SK-N-SH (cell line): ENCODE measurements around the gene TMEM106B. TPM values are rescaled to one million over a fixed set of nuclear protein-coding genes. Genes with fewer than 3 reads are reported as not detected.

Experiments
- CTCF ChIA-PET: fragments of 300-600, 350-600 bp; formaldehyde crosslinking; extraction: SDS; loops from one replicate; lab custom pipeline; 2021; lab: Yijun Ruan, JAX
- POLR2A ChIA-PET: fragments of 350-600 bp; sonication (Branson Sonifier 250); formaldehyde crosslinking; extraction: SDS; loops from one replicate; lab custom pipeline; 2020; ENCODE audit warnings: antibody characterized with exemption, inconsistent platforms; lab: Yijun Ruan, JAX
- DNase-seq: peaks from one replicate; pipeline ENCODE4 v3.0.0; 2012
- H2AFZ ChIP-seq: fragments of 200-600 bp; sonication (generic); 2 replicates; pipeline ENCODE4 v1.8.1; 2016; ENCODE audit warnings: antibody characterized with exemption, mild to moderate bottlenecking, low read depth
- H3F3A ChIP-seq: fragments of 200-600 bp; sonication (generic); replicated peaks from 2 replicates; pipeline ENCODE3; 2016; ENCODE audit warnings: antibody characterized with exemption, mild to moderate bottlenecking; ENCODE audit not compliant: insufficient read depth
- H3K27ac ChIP-seq, 2 experiments: fragments of 200-500 bp in 1 of 2; fragments of 200-600 bp in 1 of 2; sonication (Bioruptor generic) in 1 of 2; sonication (generic), shearing (Covaris generic) in 1 of 2; 2 replicates each; pipeline versions ENCODE4 v1.5.1 to v1.6.1; 2014 to 2016; ENCODE audit warnings: low read depth in 2 of 2, inconsistent platforms in 1 of 2, low read length in 1 of 2, mild to moderate bottlenecking in 1 of 2, mixed read lengths in 1 of 2
- H3K27me3 ChIP-seq: fragments of 200-600 bp; sonication (generic), shearing (Covaris generic); 2 replicates; pipeline ENCODE4 v1.6.1; 2016; ENCODE audit warnings: mixed run types; ENCODE audit not compliant: insufficient read depth
- H3K36me3 ChIP-seq, 2 experiments: fragments of 200-500 bp in 1 of 2; fragments of 200-600 bp in 1 of 2; sonication (Bioruptor generic) in 1 of 2; sonication (generic) in 1 of 2; replicated peaks in 1 of 2; 2 replicates each; pipeline versions ENCODE3 to v1.5.1; 2014 to 2016; ENCODE audit warnings: low read length in 1 of 2, mild to moderate bottlenecking in 1 of 2; ENCODE audit not compliant: insufficient read depth in 2 of 2, control insufficient read depth in 1 of 2
- H3K4me1 ChIP-seq, 2 experiments: fragments of 200-500 bp in 1 of 2; fragments of 200-600 bp in 1 of 2; sonication (Bioruptor generic) in 1 of 2; sonication (generic), shearing (Covaris generic) in 1 of 2; 2 replicates each; pipeline versions ENCODE4 v1.5.1 to v1.6.1; 2014 to 2016; ENCODE audit warnings: low read depth in 1 of 2, low read length in 1 of 2, mixed run types in 1 of 2; ENCODE audit not compliant: insufficient read depth in 2 of 2, control insufficient read depth in 1 of 2
- H3K4me2 ChIP-seq: fragments of 200-600 bp; sonication (generic), shearing (Covaris generic); 2 replicates; pipeline ENCODE4 v1.6.1; 2017; ENCODE audit warnings: mixed run types
- H3K4me3 ChIP-seq, 2 experiments: fragments of 200-500 bp in 1 of 2; fragments of 200-600 bp in 1 of 2; sonication (Bioruptor generic) in 1 of 2; sonication (generic), shearing (Covaris generic) in 1 of 2; 2 replicates each; pipeline versions ENCODE4 v1.5.1 to v1.8.1; 2014 to 2016; ENCODE audit warnings: low read depth in 2 of 2, inconsistent platforms in 1 of 2, low read length in 1 of 2, mild to moderate bottlenecking in 1 of 2, mixed read lengths in 1 of 2, moderate library complexity in 1 of 2
- H3K79me2 ChIP-seq: fragments of 200-600 bp; sonication (generic); 2 replicates; pipeline ENCODE4 v1.8.1; 2017; ENCODE audit warnings: mild to moderate bottlenecking; ENCODE audit not compliant: insufficient read depth
- H3K9ac ChIP-seq: fragments of 200-600 bp; sonication (generic); 2 replicates; pipeline ENCODE4 v1.6.1; 2017; ENCODE audit warnings: mixed run types
- H3K9me2 ChIP-seq: fragments of 200-600 bp; sonication (generic); 2 replicates; pipeline ENCODE4 v1.6.1; 2017; ENCODE audit warnings: mixed run types
- H3K9me3 ChIP-seq: fragments of 200-600 bp; sonication (generic); 2 replicates; pipeline ENCODE4 v1.6.1; 2017; ENCODE audit warnings: mixed run types, mild to moderate bottlenecking, moderate library complexity
- H4K20me1 ChIP-seq: fragments of 200-600 bp; sonication (generic); 2 replicates; pipeline ENCODE4 v1.6.1; 2017; ENCODE audit warnings: mild to moderate bottlenecking, mixed run types; ENCODE audit not compliant: insufficient read depth
- CTCF ChIP-seq: fragments of 200-600 bp; sonication (generic); IDR thresholded peaks from 2 replicates; pipeline ENCODE4 v1.6.1; 2017; ENCODE audit warnings: antibody characterized with exemption, mild to moderate bottlenecking, moderate library complexity
- ELF1 ChIP-seq: IDR thresholded peaks from 2 replicates; pipeline ENCODE4 v1.4.0; 2012
- EZH2phosphoT487 ChIP-seq: fragments of 200-600 bp; sonication (generic); IDR thresholded peaks from 2 replicates; pipeline ENCODE4 v1.6.1; 2017; ENCODE audit warnings: low read depth, mixed run types, mild to moderate bottlenecking, antibody characterized with exemption, moderate library complexity, borderline replicate concordance
- FOXJ3 ChIP-seq: sonication (generic); formaldehyde crosslinking; IDR thresholded peaks from 2 replicates; pipeline ENCODE4 v1.5.1; 2020; ENCODE audit warnings: mild to moderate bottlenecking, missing genetic modification reagents
- JUND ChIP-seq: IDR thresholded peaks from 2 replicates; pipeline ENCODE4 v1.4.0; 2012
- NFIC ChIP-seq: IDR thresholded peaks from 2 replicates; pipeline ENCODE4 v1.4.0; 2012; ENCODE audit warnings: borderline replicate concordance
- NRF1 ChIP-seq: IDR thresholded peaks from 2 replicates; pipeline ENCODE4 v1.6.1; 2012; ENCODE audit warnings: low read depth, mild to moderate bottlenecking, low read length
- PBX3 ChIP-seq: IDR thresholded peaks from 2 replicates; pipeline ENCODE4; 2012
- POLR2AphosphoS5 ChIP-seq: IDR thresholded peaks from 2 replicates; pipeline ENCODE4 v1.6.1; 2012; ENCODE audit warnings: low read depth, low read length
- RAD21 ChIP-seq: IDR thresholded peaks from 2 replicates; pipeline ENCODE4 v1.6.1; 2012; ENCODE audit warnings: mild to moderate bottlenecking, low read length
- RFX5 ChIP-seq: IDR thresholded peaks from 2 replicates; pipeline ENCODE4 v1.6.1; 2012; ENCODE audit warnings: mild to moderate bottlenecking, improper control_type of control experiment, low read length
- TAF1 ChIP-seq: IDR thresholded peaks from 2 replicates; pipeline ENCODE4 v1.6.1; 2012; ENCODE audit warnings: low read depth, mild to moderate bottlenecking, low read length, moderate library complexity, borderline replicate concordance
- TCF12 ChIP-seq: IDR thresholded peaks from 2 replicates; pipeline ENCODE4 v1.4.0; 2012
- TEAD4 ChIP-seq: IDR thresholded peaks from 2 replicates; pipeline ENCODE4 v1.4.0; 2012; ENCODE audit warnings: mild to moderate bottlenecking, borderline replicate concordance; ENCODE audit not compliant: insufficient read depth
- USF1 ChIP-seq: IDR thresholded peaks from 2 replicates; pipeline ENCODE4 v1.4.0; 2012; ENCODE audit warnings: low read depth, borderline replicate concordance
- USF2 ChIP-seq: fragments of 150-350 bp; IDR thresholded peaks from 2 replicates; pipeline ENCODE4 v1.6.1; 2017; ENCODE audit warnings: antibody characterized with exemption, low read length, low read depth, borderline replicate concordance
- YY1 ChIP-seq: IDR thresholded peaks from 2 replicates; pipeline ENCODE4 v1.4.0; 2012; ENCODE audit warnings: low read depth, mild to moderate bottlenecking
- WGBS: methylation state at CpG from one replicate; pipeline ENCODE4 v1.1.6; 2017; ENCODE audit warnings: low lambda C conversion rate; 5-methylcytosine and 5-hydroxymethylcytosine counted together
- polyA plus RNA-seq, 3 experiments: library from polyadenylated mRNA; depleted of rRNA; stranded (reverse); fragments of >200 nt; gene quantifications; 2 replicates each; pipeline ENCODE4 v1.2.3, GENCODE V29; 2012
- TF ChIP-seq, protein P1 (sequence below): IDR thresholded peaks from 2 replicates; pipeline ENCODE4 v1.6.1; 2012; ENCODE audit warnings: mild to moderate bottlenecking, low read depth, low read length, moderate library complexity
- TF ChIP-seq, protein P2 (sequence below): IDR thresholded peaks from 2 replicates; pipeline ENCODE4 v1.4.0; 2012; ENCODE audit warnings: low read depth, borderline replicate concordance

The TMEM106B gene
- polyA plus RNA-seq, 1 of the 3 experiments (the other 2 are of a cell fraction): 20.4 TPM

DNA sequence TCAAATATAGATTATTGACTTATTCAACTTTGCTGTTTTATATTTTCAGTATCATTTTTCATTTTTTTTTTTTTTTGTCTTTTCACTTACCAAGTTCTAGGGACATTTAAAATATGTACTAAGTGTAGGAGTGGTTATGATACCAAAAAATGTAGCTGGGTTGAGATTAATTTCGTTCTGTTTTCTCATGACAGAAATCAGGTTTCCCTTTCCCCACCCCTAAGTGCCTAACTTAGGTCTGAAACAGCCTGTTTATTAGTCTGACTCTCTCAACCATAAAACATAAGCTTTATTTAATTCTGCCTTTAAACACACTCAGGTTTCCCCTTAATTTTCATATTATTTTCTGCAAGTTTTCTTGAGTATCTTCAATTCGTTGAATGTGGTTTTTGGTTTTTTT is 22.1 kb downstream of the TMEM106B start:
- no peaks in the 10 kb centered on the region for H4K20me1 ChIP-seq
- 97% methylated on average over 2 of the region's 2 CpGs for WGBS
- peaks cover 65 to 81% of the 10 kb centered on the region in 2 experiments for H3K36me3 ChIP-seq
- H3K27me3 ChIP-seq: no peaks in the 10 kb centered on the region
- no peak overlapping the region for H3K9ac ChIP-seq
- ChIA-PET CTCF (interaction anchor here (2.0 kb wide), 2 partner anchors 11 to 16 kb away, joined by 6 to 9 read pairs; no protein-coding TSS in a partner anchor), POLR2A (no interaction called here)
- H3K9me3 ChIP-seq: no peaks in the 10 kb centered on the region
- no peak for TF ChIP-seq RAD21
- no peak for TF ChIP-seq USF2
- TF ChIP-seq, protein P1, sequence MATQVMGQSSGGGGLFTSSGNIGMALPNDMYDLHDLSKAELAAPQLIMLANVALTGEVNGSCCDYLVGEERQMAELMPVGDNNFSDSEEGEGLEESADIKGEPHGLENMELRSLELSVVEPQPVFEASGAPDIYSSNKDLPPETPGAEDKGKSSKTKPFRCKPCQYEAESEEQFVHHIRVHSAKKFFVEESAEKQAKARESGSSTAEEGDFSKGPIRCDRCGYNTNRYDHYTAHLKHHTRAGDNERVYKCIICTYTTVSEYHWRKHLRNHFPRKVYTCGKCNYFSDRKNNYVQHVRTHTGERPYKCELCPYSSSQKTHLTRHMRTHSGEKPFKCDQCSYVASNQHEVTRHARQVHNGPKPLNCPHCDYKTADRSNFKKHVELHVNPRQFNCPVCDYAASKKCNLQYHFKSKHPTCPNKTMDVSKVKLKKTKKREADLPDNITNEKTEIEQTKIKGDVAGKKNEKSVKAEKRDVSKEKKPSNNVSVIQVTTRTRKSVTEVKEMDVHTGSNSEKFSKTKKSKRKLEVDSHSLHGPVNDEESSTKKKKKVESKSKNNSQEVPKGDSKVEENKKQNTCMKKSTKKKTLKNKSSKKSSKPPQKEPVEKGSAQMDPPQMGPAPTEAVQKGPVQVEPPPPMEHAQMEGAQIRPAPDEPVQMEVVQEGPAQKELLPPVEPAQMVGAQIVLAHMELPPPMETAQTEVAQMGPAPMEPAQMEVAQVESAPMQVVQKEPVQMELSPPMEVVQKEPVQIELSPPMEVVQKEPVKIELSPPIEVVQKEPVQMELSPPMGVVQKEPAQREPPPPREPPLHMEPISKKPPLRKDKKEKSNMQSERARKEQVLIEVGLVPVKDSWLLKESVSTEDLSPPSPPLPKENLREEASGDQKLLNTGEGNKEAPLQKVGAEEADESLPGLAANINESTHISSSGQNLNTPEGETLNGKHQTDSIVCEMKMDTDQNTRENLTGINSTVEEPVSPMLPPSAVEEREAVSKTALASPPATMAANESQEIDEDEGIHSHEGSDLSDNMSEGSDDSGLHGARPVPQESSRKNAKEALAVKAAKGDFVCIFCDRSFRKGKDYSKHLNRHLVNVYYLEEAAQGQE: no peak
- no peak for TF ChIP-seq NFIC
- no peak for TF ChIP-seq YY1
- no peak for TF ChIP-seq FOXJ3
- no peak for TF ChIP-seq NRF1
- no peak for TF ChIP-seq PBX3
- TF ChIP-seq EZH2phosphoT487: no peak
- TF ChIP-seq JUND: no peak
- TF ChIP-seq RFX5: no peak
- no peak overlapping the region for H3K4me2 ChIP-seq
- H3K9me2 ChIP-seq: no peaks in the 10 kb centered on the region
- no peaks in the 10 kb centered on the region; a peak in 1 of 4 replicates for H3K4me1 ChIP-seq
- H3K4me3 ChIP-seq: no peak overlapping the region
- H3K27ac ChIP-seq: no peak overlapping the region
- H2AFZ ChIP-seq: no peak overlapping the region
- H3F3A ChIP-seq: no peaks in the 10 kb centered on the region
- no peaks in the 10 kb centered on the region for H3K79me2 ChIP-seq
- DNase-seq: no peak

DNA sequence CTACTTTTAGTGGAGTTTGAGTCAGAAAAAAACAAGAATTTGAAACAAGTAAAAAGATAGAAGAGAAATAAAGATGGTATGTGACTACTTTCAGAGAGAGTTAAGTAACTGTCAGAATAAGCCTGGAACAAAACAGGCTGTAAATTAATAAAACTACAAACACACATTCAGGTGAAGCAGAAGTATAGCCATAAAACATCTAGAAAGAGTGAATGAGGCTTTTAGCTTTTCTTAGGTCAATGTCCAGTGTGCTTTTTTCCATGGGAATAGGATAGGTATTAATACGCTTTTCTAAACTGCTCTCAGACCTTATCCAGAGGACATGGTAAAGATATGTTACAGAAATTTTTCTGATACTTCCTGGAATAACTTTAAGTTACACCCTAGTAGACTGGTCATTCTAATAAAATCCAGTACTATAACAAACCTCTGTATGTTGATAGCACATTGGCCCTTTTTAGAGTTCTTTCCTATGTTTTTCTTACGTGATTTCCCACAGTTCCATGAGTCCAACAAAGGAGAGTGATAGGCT is 23.3 kb downstream of the TMEM106B start:
- H3K27me3 ChIP-seq: no peaks in the 10 kb centered on the region
- H3K4me1 ChIP-seq: no peaks in the 10 kb centered on the region
- DNase-seq: no peak
- no peaks in the 10 kb centered on the region for H3K79me2 ChIP-seq
- H3K9me2 ChIP-seq: no peaks in the 10 kb centered on the region
- POLR2A ChIA-PET: interaction anchor here (0.6 kb wide), 1 partner anchor 62 kb away, joined by 3 read pairs; no protein-coding TSS in a partner anchor
- CTCF ChIA-PET: no interaction called here
- H4K20me1 ChIP-seq: no peaks in the 10 kb centered on the region
- WGBS: 91% methylated on average over 2 of the region's 2 CpGs
- no peak overlapping the region for H2AFZ ChIP-seq
- no peak overlapping the region for H3K9ac ChIP-seq
- H3K4me3 ChIP-seq: no peak overlapping the region
- no peaks in the 10 kb centered on the region for H3F3A ChIP-seq
- no peak overlapping the region for H3K4me2 ChIP-seq
- H3K36me3 ChIP-seq: peaks cover 66 to 80% of the 10 kb centered on the region in 2 experiments
- no peak overlapping the region for H3K27ac ChIP-seq
- no peaks in the 10 kb centered on the region for H3K9me3 ChIP-seq
- TF ChIP-seq USF1 (no peak), TAF1 (no peak), TCF12 (no peak), POLR2AphosphoS5 (no peak), ELF1 (no peak), TEAD4 (no peak), CTCF (no peak)
- TF ChIP-seq, protein P2, sequence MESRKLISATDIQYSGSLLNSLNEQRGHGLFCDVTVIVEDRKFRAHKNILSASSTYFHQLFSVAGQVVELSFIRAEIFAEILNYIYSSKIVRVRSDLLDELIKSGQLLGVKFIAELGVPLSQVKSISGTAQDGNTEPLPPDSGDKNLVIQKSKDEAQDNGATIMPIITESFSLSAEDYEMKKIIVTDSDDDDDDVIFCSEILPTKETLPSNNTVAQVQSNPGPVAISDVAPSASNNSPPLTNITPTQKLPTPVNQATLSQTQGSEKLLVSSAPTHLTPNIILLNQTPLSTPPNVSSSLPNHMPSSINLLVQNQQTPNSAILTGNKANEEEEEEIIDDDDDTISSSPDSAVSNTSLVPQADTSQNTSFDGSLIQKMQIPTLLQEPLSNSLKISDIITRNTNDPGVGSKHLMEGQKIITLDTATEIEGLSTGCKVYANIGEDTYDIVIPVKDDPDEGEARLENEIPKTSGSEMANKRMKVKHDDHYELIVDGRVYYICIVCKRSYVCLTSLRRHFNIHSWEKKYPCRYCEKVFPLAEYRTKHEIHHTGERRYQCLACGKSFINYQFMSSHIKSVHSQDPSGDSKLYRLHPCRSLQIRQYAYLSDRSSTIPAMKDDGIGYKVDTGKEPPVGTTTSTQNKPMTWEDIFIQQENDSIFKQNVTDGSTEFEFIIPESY: no peak
